GM18519 (cell line): ENCODE data around the gene FUOM.

Experiments used
- ATAC-seq: cut with Tn5 transposase; IDR thresholded peaks from one replicate; pipeline ENCODE4 v1.9.1; 2021; ENCODE audit warnings: mild to moderate bottlenecking, moderate library complexity; ENCODE audit not compliant: unreplicated experiment, low FRiP score

FUOM gene

DNA sequence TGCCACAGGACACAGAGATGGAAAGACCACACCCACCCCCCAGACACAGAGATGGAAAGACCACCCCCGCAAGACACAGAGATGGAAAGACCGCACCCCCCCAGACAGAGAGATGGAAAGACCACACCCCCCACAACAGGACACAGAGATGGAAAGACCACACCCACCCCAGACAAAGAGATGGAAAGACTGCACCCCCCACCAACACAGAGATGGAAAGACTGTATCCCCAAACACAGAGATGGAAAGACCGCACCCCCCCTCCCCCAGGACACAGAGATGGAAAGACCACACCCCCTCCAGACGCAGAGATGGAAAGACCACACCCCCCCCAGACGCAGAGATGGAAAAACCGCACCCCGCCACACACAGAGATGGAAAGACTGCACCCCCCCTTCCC is 41.1 kb downstream of the FUOM start:
- no peak for ATAC-seq

DNA sequence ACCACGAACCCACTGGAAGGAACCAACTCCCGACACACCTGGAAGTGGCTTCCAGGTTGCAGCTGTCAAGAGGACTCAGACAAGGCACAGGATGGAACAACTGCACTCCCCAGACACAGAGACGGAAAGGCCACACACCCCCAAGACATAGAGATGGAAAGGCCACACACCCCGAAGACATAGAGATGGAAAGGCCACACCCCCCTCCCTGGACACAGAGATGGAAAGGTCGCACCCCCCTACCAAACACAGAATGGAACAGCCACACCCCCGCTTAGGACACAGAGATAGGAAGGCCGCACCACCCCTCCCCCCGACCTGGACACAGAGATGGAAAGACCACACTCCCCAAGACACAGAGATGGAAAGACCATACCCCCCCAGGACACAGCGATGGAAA is 41.6 kb downstream of the FUOM start:
- no peak for ATAC-seq

DNA sequence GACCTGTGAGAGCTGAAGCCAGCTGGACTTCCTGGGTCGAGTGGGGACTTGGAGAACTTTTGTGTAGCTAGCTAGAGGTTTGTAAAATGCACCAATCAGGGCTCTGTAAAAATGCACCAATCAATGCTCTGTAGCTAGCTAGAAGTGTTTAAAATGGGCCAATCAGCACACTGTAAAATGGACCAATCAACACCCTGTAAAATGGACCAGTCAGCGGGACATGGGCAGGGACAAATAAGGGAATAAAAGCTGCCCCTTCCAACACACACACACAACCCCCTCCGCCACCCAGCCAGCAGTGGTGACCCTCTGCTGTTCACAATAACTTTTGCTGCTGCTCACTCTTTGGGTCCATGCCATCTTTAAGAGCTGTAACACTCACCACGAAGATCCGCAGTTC is 42.0 kb downstream of the FUOM start:
- ATAC-seq = no peak

DNA sequence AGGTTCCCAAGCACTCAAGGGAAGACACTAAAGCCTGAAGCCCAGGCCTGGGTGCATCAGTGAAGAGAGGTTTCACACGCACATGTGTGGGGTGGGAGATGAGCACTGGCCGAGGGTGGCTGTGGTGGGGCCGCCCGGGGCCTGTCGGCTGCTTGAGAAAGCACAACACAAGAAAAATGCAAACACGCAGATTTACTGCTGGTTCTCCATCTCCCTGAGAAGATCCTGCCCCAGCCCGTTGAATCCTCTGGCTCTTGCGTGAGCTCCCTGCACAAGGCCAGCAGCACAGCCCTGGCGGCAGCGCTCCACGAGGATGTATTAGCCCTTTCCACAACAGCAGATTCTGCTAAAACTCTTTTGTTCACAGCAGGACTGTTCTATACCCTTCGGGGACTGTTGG is 42.9 kb downstream of the FUOM start:
- no peak for ATAC-seq

DNA sequence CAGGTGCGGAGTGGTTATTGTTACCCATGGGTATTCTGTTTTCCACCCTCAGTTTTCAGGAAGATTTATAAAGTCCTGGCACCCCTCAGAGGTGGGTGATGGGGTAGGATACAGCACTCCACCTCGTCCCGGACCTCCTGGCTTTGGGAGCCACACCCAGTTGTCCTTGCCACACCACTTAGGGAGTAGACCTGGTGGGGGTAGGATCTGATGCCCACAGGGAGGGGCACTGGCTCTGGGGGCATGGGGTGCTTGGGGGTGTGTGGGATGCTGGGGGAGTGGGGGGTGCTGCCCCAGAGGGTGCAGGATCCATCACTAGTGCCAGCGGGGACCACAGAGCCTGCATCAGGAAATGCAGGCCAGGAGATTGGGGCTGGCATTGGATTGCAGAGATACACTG is 44.6 kb downstream of the FUOM start:
- no peak for ATAC-seq

DNA sequence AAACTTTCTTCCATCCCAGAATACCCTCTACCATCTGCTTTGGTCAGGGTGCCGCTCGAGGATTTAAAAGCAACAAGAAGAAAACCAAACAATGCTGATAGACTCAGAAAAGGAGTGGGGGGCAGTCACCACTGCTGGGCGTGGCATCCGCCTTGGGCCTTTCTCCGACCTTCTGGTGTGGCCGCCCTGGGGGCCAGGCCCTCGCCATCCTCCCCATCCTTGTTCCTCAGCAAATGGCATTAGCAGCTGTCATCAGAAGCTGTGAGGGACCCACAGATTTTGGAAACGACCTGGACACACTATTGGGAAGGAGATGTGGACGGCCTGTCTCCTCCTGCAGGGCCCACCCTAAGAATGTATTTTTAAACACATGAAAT is 45.1 kb downstream of the FUOM start:
- ATAC-seq = no peak

DNA sequence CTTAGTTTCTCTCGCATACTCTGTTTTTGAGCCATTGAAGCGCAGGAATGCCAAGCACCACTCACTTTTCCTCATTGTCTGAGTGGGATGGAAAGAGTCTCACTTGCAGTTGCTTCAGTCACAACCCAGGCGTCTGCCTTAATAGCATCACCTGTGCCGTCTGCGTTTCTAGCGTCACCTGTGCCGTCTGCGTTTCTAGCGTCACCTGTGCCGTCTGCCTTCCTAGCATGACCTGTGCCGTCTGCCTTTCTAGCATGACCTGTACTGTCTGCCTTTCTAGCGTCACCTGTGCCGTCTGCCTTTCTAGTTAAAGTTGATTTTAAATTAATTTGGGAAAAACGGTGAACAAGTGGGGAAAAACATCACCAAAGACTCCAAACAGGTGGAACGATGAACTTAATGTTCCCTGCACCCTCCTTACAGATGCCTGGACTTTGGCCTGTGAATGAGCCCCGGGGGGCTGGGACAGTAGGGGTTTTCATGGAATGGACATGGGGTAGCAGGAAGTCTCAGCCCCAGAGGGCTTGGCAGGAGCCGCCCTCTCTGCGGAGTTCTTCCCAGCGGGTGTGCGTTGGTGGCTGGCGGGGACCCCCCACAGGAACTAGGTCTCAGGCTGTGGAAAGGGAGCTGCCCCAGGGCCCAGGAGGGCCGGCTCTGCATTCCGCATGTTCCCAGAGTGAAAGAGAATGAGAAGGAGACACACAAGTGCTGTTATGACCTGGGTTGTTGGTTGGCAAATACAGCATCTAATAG is 45.6 kb downstream of the FUOM start:
- no peak for ATAC-seq

DNA sequence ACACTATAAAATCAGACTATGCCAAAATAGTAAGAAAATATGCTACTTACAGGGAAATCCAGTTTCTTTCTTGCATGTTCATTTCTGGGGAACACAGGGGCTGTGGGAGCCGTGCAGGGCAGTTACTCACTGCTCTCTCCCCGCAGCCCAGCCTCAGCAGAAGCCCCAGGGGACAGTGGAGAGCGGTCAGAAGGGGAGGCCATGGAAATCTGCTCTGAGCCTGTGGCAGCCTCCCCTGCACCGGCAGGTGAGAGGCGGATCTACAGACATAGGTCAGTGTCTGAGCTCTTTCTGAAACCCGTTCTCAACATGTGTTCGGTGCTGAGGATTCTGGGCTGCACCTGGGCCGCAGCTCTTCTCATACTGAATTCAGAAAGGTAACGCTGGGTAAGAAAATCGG is 46.2 kb downstream of the FUOM start:
- no peak for ATAC-seq

DNA sequence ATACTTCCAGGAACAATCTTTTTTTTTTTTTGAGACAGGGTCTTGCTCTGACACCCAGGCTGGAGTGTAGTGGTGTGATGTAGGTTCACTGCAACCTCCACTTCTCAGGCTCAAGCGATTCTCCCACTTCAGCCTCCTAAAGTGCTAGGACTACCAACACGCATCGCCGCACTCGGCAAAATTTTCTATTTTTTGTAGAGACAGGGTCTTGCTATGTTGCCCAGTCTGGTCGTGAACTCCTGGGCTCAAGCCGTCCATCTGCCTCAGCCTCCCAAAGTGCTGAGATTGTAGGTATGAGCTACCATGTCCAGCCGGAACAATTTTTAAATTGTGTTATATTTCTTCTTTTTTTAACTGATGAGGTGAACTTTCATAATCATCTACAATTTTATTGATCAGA is 47.0 kb downstream of the FUOM start:
- no peak for ATAC-seq

DNA sequence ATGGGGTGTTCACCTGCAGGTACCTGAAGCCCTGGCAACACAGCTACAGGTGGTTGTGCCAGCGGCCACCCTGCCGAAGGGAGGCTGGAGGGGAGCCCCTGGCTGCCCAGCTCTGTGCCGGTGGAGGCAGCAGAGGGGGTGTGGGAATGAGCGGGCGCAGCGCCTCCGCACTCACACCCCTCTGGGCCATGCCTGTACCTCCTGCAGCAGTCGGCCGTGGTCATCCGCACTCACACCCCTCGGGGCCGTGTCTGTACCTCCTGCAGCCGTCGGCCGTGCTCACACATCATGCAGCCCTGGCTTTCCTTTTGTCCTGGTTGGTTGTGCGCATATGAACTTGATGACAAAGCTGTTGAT is 47.4 kb downstream of the FUOM start:
- ATAC-seq = no peak

DNA sequence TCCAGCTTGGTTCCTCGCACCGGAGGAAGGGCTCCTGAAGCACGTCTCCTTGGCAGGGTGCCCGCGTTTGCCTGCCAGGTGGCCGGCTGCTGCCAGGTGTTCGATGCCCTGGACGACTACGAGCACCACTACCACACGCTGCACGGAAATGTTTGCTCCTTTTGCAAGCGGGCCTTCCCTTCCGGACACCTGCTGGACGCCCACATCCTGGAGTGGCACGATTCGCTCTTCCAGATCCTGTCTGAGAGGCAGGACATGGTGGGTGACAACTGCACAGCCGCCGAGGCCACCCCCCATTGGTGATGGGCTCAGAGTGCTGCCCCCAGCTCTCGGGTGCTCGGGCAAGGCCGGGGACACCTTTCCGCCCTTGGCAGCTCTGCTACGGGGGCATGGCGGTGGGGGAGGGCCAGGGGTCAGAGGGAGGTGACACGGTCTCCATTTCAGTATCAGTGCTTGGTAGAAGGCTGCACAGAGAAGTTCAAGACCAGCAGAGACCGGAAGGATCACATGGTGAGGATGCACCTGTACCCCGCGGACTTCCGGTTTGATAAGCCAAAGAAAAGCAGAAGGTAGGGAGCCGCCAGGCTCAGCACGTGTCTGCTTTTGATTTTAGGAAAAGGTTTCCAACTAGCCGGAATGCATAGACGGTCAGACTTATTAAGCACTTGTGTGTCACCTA is 48.0 kb downstream of the FUOM start:
- no peak for ATAC-seq

DNA sequence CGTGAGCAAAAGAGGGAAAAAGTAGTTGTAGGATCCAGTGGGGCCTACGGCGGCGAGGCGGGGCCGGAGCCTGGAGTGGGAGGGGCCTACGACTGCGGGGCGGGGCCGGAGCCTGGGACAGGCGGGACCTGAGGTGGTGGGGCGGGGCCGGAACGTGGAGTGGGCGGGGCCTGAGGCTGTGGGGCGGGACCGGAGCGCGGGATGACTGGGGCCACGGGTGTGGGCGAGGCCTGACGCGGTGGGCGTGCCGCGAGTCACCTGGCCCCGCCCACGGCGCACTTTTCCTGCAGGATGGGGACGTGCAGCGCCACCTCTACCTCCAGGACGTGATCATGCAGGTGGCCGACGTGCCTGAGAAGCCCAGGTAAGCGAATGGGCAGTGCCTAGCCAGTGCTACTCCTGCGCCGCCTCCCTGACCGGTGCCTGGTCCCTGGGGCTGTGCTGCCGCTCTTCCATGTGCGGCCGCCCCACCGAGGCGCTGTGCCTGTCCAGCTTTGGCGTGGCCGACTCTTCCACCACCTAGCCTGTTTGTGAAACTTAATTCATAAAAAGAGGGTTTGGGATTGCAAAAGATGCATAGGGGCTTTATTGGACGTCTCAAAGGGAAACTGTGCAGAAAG is 48.6 kb downstream of the FUOM start:
- ATAC-seq = peak; percentile 64

DNA sequence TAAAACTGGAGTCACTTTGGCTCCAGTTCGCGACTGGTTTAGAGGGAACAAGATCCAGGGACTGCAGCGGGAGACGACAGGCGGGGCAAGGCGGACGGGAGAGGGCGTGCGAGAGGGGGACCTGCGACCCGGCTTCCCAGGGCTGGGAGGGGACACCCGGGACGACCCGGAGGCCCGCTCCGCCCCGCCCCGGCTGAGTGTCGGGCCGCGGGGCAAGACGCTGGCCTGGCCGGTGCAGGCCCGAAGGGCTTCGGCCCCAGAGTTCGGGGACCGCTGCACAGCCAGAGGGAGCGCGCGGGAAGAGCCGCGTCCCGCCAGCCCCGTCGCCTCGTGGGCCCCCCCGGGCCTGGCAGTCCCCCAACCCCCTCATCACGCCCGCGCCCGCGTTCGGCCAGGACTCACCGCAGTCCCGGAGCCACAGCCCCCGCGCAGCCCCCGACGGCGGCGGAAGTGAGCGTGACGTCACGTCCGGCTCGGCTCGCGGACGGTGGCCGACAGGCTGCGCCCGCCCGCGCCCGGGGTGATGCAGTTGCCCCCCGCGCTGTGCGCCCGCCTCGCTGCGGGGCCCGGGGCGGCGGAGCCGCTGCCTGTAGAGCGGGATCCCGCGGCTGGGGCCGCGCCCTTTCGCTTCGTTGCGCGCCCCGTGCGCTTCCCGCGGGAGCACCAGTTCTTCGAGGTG is 49.3 kb downstream of the FUOM start, which contains the start of the genes TUBGCP2 and ZNF511:
Gene TUBGCP2, minus strand, starts transcription at position 452 of the 679 bp plus-strand sequence. CDS start 5,931 bp downstream, outside the sequence.
Gene ZNF511, plus strand, starts transcription at position 494 of the 679 bp plus-strand sequence. Its CDS starts 30 bp downstream, at position 524.
- peak; percentile 61 for ATAC-seq

DNA sequence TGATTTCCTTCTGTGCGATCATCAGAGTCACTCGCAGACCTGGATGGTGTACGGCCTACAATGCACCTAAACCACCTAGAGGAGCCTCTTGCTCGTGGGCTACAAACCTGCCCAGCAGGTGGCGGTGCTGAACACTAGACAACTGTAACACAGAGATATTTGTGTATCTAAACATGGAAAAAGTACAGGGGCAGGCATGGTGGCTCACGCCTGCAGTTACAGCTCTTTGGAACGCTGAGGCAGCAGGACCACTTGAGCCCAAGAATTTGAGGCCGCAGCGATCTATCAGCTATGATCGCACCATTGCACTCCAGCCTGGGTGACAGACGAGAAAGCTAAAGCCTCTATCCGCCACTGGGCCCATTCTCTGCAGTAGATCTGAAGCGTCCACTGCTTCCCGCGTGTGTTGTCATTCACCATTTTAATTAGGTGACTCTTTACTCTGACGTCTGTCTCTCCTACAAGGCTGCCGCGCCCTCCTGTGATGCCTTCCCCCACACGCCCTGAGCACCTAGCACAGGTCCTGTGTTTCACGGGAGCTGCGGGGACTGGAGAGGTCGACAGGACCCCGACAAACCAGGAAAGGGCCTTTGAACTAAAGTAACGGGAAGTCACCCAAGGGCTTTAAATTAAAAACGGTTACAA is 49.9 kb downstream of the FUOM start:
- peak; percentile 41 for ATAC-seq

DNA sequence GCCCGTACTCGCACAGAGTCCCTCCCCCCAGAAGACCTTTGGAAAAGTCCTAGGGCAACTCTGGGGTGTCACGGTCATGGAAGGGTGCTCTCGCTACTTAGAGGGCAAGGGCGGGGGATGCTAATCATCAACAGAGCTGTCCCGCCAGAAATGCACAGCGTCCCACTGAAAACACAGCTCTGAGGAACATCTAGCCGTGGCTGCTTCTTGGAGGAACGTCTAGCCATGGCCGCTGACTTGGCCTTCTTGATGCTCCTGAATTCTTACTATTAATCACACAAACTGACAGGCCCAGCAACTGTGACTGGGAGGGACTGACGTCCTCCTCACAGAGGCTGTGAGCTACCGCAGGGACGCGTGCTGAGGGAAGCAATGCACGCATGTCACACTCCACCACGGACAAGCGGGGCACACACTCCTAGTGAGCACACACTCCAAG is 50.9 kb downstream of the FUOM start:
- ATAC-seq = no peak

DNA sequence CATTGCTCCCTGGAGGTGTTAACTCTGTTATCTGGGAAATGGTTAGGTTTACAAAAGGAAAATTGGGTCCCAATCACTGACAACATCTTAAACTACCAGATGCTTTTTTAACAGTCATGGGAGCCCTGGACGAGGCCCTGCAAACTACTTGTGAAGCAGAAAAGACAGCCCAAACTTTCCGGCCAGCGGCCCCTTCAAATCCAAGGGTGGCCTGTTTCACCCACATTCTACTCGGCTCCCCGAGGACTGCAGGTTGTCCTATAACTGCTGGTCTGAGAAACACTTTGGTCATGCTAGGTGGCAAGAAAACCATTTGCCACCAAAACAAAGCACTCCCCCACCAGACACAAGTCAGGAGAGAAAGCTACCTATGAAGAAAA is 51.7 kb downstream of the FUOM start:
- ATAC-seq = no peak
